ENCODE results near the gene OR2T27. TPM values are rescaled to one million over a fixed set of nuclear protein-coding genes. Genes with fewer than 3 reads are reported as not detected.

OR2T27 gene
- total and polyA plus RNA-seq, 2 of the 4 experiments (the other 2 are of a cell fraction) = not detected

DNA sequence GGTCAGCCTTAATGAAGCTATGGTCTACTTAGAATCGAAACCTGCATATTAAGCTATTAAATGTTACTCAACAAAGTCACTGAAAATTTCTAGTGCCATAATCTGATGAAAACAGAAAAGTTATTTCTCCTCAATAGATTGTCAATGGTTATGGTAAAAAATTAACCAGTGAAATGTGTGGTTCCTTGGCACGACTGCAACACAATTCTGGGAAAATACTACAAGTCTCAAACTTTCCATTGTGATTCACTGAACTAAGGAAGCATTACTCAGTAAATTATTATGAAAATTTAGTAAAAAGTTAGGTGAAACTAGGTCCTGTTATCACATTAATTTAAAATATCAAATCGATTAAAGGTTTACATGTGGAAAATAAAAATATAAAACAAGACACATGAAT is 45.0 kb downstream of the OR2T27 start:
- intact Hi-C loops (cut with micrococcal nuclease) = no loop called here
- Histone ChIP-seq H3K27me3 (ENCODE audit: control insufficient read depth, insufficient read depth, low read length) (no peaks in the 10 kb centered on the region), H2BK15ac (ENCODE audit: low read depth, low read length) (no peak overlapping the region), H4K20me1 (ENCODE audit: insufficient read depth, low read length) (no peaks in the 10 kb centered on the region), H2BK5ac (ENCODE audit: low read depth, low read length, poor library complexity, severe bottlenecking) (no peak overlapping the region), H3K14ac (replicated peaks; ENCODE audit: low read depth, low read length) (no peak overlapping the region), H2AFZ (replicated peaks; ENCODE audit: low read length, poor library complexity) (no peak overlapping the region), H3K4me3 (ENCODE audit: insufficient read depth, low read depth, low read length) (no peak overlapping the region), H3K36me3 (ENCODE audit: control insufficient read depth, insufficient read depth, low read length) (no peaks in the 10 kb centered on the region), H3K23ac (ENCODE audit: low read depth, low read length) (no peak overlapping the region), H3K9me1 (ENCODE audit: insufficient read depth, low read length) (no peaks in the 10 kb centered on the region), H3K4me1 (ENCODE audit: control insufficient read depth, insufficient read depth, low read length) (no peaks in the 10 kb centered on the region), H3K4me2 (ENCODE audit: low read depth, low read length) (no peak overlapping the region), H3K9ac (ENCODE audit: low read depth, low read length) (no peak overlapping the region), H3K9me3 (ENCODE audit: control insufficient read depth, insufficient read depth, low read length) (no peaks in the 10 kb centered on the region), H2AK9ac (replicated peaks; ENCODE audit: low read depth, low read length, poor library complexity) (no peak overlapping the region), H4K8ac (ENCODE audit: low read depth in 2 of 2, low read length in 2 of 2) (no peak overlapping the region), H2AK5ac (ENCODE audit: low read depth, low read length) (no peak overlapping the region), H2BK20ac (ENCODE audit: low read depth, low read length) (no peak overlapping the region), H2BK120ac (ENCODE audit: low read depth, low read length) (no peak overlapping the region), H3K79me1 (ENCODE audit: low read depth in 1 of 2, low read length in 2 of 2) (no peaks in the 10 kb centered on the region), H3K27ac (ENCODE audit: insufficient read depth, low read length) (no peak overlapping the region), H3K4ac (ENCODE audit: low read depth, low read length) (no peak overlapping the region), H3K56ac (ENCODE audit: extremely low read depth, insufficient read depth, low read length) (no peak overlapping the region), H3K18ac (ENCODE audit: low read depth, low read length) (no peak overlapping the region), H4K5ac (ENCODE audit: low read depth, low read length) (no peak overlapping the region), H4K91ac (ENCODE audit: insufficient read depth, low read depth, low read length) (no peak overlapping the region)
- dilution Hi-C loops (cut with HindIII; ENCODE audit: low sequenced_read_pairs, unreplicated experiment) = no loop called here
- BruUV-seq (replicated peaks) = no TSS peak
- in situ Hi-C loops (cut with MboI; ENCODE audit: low sequenced_read_pairs) = no loop called here
- ChIA-PET CTCF (no interaction called here), POLR2A (ENCODE audit: unreplicated experiment) (no interaction called here)
- DNase-seq = no peak
- ATAC-seq (ENCODE audit: low read depth) = no peak
- no CpG with 5 or more reads among the region's 3 CpGs for WGBS, 2 experiments (ENCODE audit: extremely low coverage in 2 of 2, insufficient read length in 1 of 2)
- TF ChIP-seq POLR2A (IDR thresholded peaks at IDR 0.05; ENCODE audit: low read depth, low read length) = no peak
- TF ChIP-seq, protein P1, sequence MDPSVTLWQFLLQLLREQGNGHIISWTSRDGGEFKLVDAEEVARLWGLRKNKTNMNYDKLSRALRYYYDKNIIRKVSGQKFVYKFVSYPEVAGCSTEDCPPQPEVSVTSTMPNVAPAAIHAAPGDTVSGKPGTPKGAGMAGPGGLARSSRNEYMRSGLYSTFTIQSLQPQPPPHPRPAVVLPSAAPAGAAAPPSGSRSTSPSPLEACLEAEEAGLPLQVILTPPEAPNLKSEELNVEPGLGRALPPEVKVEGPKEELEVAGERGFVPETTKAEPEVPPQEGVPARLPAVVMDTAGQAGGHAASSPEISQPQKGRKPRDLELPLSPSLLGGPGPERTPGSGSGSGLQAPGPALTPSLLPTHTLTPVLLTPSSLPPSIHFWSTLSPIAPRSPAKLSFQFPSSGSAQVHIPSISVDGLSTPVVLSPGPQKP (IDR thresholded peaks at IDR 0.05; ENCODE audit: borderline replicate concordance, low read depth, low read length) = no peak
- TF ChIP-seq MXI1 (IDR thresholded peaks at IDR 0.05; ENCODE audit: borderline replicate concordance, low read depth, low read length) = no peak
- TF ChIP-seq, protein P2, sequence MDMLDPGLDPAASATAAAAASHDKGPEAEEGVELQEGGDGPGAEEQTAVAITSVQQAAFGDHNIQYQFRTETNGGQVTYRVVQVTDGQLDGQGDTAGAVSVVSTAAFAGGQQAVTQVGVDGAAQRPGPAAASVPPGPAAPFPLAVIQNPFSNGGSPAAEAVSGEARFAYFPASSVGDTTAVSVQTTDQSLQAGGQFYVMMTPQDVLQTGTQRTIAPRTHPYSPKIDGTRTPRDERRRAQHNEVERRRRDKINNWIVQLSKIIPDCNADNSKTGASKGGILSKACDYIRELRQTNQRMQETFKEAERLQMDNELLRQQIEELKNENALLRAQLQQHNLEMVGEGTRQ (IDR thresholded peaks at IDR 0.05; ENCODE audit: low read depth, low read length) = no peak
- TF ChIP-seq SMC3 (IDR thresholded peaks at IDR 0.05; ENCODE audit: low read depth, low read length) = no peak
- TF ChIP-seq RCOR1 (IDR thresholded peaks at IDR 0.05; ENCODE audit: insufficient replicate concordance, low read length) = no peak
- TF ChIP-seq RAD21 (IDR thresholded peaks at IDR 0.05; ENCODE audit: low read length) = no peak
- TF ChIP-seq, protein P3, sequence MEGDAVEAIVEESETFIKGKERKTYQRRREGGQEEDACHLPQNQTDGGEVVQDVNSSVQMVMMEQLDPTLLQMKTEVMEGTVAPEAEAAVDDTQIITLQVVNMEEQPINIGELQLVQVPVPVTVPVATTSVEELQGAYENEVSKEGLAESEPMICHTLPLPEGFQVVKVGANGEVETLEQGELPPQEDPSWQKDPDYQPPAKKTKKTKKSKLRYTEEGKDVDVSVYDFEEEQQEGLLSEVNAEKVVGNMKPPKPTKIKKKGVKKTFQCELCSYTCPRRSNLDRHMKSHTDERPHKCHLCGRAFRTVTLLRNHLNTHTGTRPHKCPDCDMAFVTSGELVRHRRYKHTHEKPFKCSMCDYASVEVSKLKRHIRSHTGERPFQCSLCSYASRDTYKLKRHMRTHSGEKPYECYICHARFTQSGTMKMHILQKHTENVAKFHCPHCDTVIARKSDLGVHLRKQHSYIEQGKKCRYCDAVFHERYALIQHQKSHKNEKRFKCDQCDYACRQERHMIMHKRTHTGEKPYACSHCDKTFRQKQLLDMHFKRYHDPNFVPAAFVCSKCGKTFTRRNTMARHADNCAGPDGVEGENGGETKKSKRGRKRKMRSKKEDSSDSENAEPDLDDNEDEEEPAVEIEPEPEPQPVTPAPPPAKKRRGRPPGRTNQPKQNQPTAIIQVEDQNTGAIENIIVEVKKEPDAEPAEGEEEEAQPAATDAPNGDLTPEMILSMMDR (conservative IDR thresholded peaks at IDR 0.05; ENCODE audit: low read depth, low read length) = no peak
- TF ChIP-seq NFE2L2 (IDR thresholded peaks at IDR 0.05; ENCODE audit: low read depth, low read length) = no peak
- no peak for TF ChIP-seq RFX5 (IDR thresholded peaks at IDR 0.05; ENCODE audit: low read depth, low read length)
- TF ChIP-seq FOS (IDR thresholded peaks at IDR 0.05; ENCODE audit: low read depth, low read length) = no peak
- no peak for TF ChIP-seq CEBPB (IDR thresholded peaks at IDR 0.05; ENCODE audit: low read depth, low read length)
- no peak for TF ChIP-seq BHLHE40 (IDR thresholded peaks at IDR 0.05; ENCODE audit: low read depth, low read length)
- no peak for TF ChIP-seq MAZ (IDR thresholded peaks at IDR 0.05; ENCODE audit: borderline replicate concordance, low read depth, low read length)
- no peak for TF ChIP-seq MAFK (IDR thresholded peaks at IDR 0.05; ENCODE audit: low read depth, low read length)
- TF ChIP-seq CHD1 (IDR thresholded peaks at IDR 0.05; ENCODE audit: low read depth, low read length) = no peak

Measured in IMR-90 (cell line).